GM10248 (cell line): Measurements from ENCODE around the gene FEM1B.
A peak's percentile ranks its signal among the peaks of the same experiment; 100 is the strongest.

ENCODE experiments used
- CTCF ChIA-PET: fragments of 300-600 bp; sonication (Branson Sonifier 250); formaldehyde crosslinking; extraction: SDS; loops from one replicate; lab custom pipeline; 2021; ENCODE audit warnings: antibody characterized with exemption; lab: Yijun Ruan, JAX
- POLR2A ChIA-PET: fragments of 350-650 bp; sonication (Branson Sonifier 250); formaldehyde crosslinking; extraction: SDS; loops from one replicate; lab custom pipeline; 2020; ENCODE audit warnings: antibody characterized with exemption; lab: Yijun Ruan, JAX
- DNase-seq: peaks from one replicate; pipeline ENCODE4 v3.0.0; 2012; ENCODE audit errors: extremely low spot score
- CTCF ChIP-seq: IDR thresholded peaks from 2 replicates; pipeline ENCODE4 v1.5.1; 2012; ENCODE audit warnings: mild to moderate bottlenecking, low read depth; ENCODE audit errors: extremely low read depth, missing control alignments, control extremely low read depth

The FEM1B gene

GRCh38 chr15:68277603-68278344, at the start of gene FEM1B:
FEM1B (plus strand) TSS chr15:68277745; CDS start chr15:68278418, 673 bp downstream.
- DNase-seq: peak; percentile 92
- POLR2A ChIA-PET: interaction anchor here (0.6 to 1.0 kb wide), 2 partner anchors 25 to 397 kb away, joined by 3 read pairs; no protein-coding TSS in a partner anchor
- CTCF ChIA-PET: interaction anchor here (1.3 to 5.0 kb wide), 4 partner anchors 12 to 442 kb away, joined by 3 to 29 read pairs (median 17); no protein-coding TSS in a partner anchor
- no peak for TF ChIP-seq CTCF

- no peak for DNase-seq
- ChIA-PET POLR2A (no interaction called here), CTCF (interaction anchor here (1.2 to 5.0 kb wide), 5 partner anchors 9 to 391 kb away, joined by 3 to 29 read pairs (median 5); no protein-coding TSS in a partner anchor)
- no peak for TF ChIP-seq CTCF
Measured at GRCh38 chr15:68228143-68228970, 49.2 kb upstream of the FEM1B start.

GRCh38 chr15:68228971-68229385, 48.6 kb upstream of the FEM1B start:
- no peak for TF ChIP-seq CTCF
- ChIA-PET POLR2A (interaction anchor here (0.6 kb wide), 1 partner anchor 34 kb away, joined by 3 read pairs; no protein-coding TSS in a partner anchor), CTCF (interaction anchor here (1.2 to 5.0 kb wide), 5 partner anchors 10 to 391 kb away, joined by 3 to 29 read pairs (median 5); no protein-coding TSS in a partner anchor)
- peak; percentile 33 for DNase-seq

- TF ChIP-seq CTCF: no peak
- DNase-seq: peak; percentile 95
- POLR2A ChIA-PET: interaction anchor here (0.6 kb wide), 1 partner anchor 35 kb away, joined by 3 read pairs; no protein-coding TSS in a partner anchor
- CTCF ChIA-PET: interaction anchor here (1.2 to 5.0 kb wide), 6 partner anchors 10 to 392 kb away, joined by 3 to 29 read pairs (median 4); no protein-coding TSS in a partner anchor
Measured at GRCh38 chr15:68229386-68230156, 48.0 kb upstream of the FEM1B start, which contains the start of gene CLN6. CLN6 (minus strand) TSS chr15:68229728; CDS start chr15:68229584, 144 bp downstream.

GRCh38 chr15:68230157-68231100, 47.1 kb upstream of the FEM1B start:
- no peak for DNase-seq
- ChIA-PET CTCF (interaction anchor here (2.1 to 5.0 kb wide), 3 partner anchors 20 to 76 kb away, joined by 4 to 29 read pairs (median 25); no protein-coding TSS in a partner anchor), POLR2A (no interaction called here)

More at GRCh38 chr15:68230157-68231100, 47.1 kb upstream of the FEM1B start:
- no peak for TF ChIP-seq CTCF
